GM12874 (cell line): ENCODE data around the gene APOF.

Experiments used
- CTCF ChIP-seq: IDR thresholded peaks from 2 replicates; pipeline ENCODE4 v1.5.1; 2011; ENCODE audit warnings: low read depth, mild to moderate bottlenecking, control low read depth, low read length, moderate library complexity; ENCODE audit not compliant: insufficient read depth

Gene APOF

GRCh38 chr12:56326533-56326932 lies 36.1 kb downstream of the APOF start:
- TF ChIP-seq CTCF: no peak

GRCh38 chr12:56326126-56326525 lies 36.5 kb downstream of the APOF start:
- TF ChIP-seq CTCF: no peak

- no peak for TF ChIP-seq CTCF
Measured at GRCh38 chr12:56324206-56324605, 38.5 kb downstream of the APOF start.

- TF ChIP-seq CTCF: no peak
Measured at GRCh38 chr12:56321027-56321426, 41.6 kb downstream of the APOF start.

GRCh38 chr12:56317675-56318074 lies 45.0 kb downstream of the APOF start:
- TF ChIP-seq CTCF: no peak

- no peak for TF ChIP-seq CTCF
Measured at GRCh38 chr12:56315622-56316473, 46.8 kb downstream of the APOF start, which contains the start of gene CNPY2. Gene CNPY2, minus strand, starts transcription at chr12:56315988. Its CDS starts 771 bp downstream, at chr12:56315217.

- no peak for TF ChIP-seq CTCF
Measured at GRCh38 chr12:56315249-56315621, 47.4 kb downstream of the APOF start.

- no peak for TF ChIP-seq CTCF
Measured at GRCh38 chr12:56311003-56311402, 51.7 kb downstream of the APOF start.
